Stimulated activated CD4-positive, alpha-beta T cell treated with anti-CD3 and anti-CD28 coated beads, Interleukin-4, amount 100 ng/mL, for 48 hours (primary cell): ENCODE measurements around the gene GRK4.

ENCODE experiments used
- DNase-seq, 2 donors: peaks; one replicate each; pipeline ENCODE4 v3.0.0-alpha.2; 2020; ENCODE audit warnings: low read depth in 2 of 2

The GRK4 gene

GRCh38 chr4:3070709-3071500 lies 107.5 kb downstream of the GRK4 start:
- no peak for DNase-seq

DNA sequence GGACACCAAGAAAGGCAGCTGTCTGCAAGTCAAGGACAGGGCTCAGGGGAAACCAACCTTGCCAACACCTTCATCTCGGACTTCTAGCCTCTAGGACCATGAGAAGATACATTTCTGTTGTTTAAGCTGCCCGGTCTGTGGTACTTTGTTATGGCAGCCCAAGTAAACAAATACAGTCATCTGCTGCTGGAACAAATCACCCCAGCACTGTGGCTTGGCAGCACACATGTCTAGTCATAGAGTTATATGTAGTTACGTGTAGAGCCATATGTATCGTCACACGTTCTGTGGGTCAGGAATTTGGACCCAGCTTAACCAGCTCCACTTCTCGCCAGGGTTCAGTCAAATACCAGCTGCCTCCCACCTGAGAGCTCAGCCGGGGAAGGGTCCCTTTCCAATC lies 108.4 kb downstream of the GRK4 start:
- no peak for DNase-seq

DNA sequence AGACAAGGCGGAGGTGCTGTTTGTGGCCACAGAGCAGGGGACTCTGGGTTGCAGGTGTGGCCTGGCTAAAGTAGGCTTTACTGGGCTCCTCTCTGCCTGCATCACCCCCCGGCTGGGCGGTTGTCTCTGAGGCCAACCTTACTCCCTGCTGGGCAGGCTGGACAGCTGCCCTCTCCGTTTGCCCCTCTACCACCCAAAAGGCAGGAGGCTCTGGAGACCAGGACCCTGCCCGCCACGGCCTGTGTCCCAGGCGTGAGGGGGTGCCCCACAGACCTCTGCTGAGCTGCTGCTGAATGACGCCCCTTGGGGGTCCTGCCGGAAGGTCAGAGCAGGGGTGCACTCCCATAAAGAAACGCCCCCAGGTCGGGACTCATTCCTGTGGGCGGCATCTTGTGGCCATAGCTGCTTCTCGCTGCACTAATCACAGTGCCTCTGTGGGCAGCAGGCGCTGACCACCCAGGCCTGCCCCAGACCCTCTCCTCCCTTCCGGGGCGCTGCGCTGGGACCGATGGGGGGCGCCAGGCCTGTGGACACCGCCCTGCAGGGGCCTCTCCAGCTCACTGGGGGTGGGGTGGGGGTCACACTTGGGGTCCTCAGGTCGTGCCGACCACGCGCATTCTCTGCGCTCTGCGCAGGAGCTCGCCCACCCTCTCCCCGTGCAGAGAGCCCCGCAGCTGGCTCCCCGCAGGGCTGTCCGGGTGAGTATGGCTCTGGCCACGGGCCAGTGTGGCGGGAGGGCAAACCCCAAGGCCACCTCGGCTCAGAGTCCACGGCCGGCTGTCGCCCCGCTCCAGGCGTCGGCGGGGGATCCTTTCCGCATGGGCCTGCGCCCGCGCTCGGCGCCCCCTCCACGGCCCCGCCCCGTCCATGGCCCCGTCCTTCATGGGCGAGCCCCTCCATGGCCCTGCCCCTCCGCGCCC lies 110.0 kb downstream of the GRK4 start:
- no peak for DNase-seq

GRCh38 chr4:3074078-3074845 lies 110.9 kb downstream of the GRK4 start, which contains the start of the genes HTT and HTT-AS:
Gene HTT (plus strand): TSS chr4:3074681. CDS start chr4:3074826, 145 bp downstream.
Gene HTT-AS (minus strand): TSS chr4:3074538.
- peak; percentile 97 to 100 for DNase-seq

DNA sequence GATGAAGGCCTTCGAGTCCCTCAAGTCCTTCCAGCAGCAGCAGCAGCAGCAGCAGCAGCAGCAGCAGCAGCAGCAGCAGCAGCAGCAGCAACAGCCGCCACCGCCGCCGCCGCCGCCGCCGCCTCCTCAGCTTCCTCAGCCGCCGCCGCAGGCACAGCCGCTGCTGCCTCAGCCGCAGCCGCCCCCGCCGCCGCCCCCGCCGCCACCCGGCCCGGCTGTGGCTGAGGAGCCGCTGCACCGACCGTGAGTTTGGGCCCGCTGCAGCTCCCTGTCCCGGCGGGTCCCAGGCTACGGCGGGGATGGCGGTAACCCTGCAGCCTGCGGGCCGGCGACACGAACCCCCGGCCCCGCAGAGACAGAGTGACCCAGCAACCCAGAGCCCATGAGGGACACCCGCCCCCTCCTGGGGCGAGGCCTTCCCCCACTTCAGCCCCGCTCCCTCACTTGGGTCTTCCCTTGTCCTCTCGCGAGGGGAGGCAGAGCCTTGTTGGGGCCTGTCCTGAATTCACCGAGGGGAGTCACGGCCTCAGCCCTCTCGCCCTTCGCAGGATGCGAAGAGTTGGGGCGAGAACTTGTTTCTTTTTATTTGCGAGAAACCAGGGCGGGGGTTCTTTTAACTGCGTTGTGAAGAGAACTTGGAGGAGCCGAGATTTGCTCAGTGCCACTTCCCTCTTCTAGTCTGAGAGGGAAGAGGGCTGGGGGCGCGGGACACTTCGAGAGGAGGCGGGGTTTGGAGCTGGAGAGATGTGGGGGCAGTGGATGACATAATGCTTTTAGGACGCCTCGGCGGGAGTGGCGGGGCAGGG lies 111.7 kb downstream of the GRK4 start:
- DNase-seq: peak; percentile 33 to 46

DNA sequence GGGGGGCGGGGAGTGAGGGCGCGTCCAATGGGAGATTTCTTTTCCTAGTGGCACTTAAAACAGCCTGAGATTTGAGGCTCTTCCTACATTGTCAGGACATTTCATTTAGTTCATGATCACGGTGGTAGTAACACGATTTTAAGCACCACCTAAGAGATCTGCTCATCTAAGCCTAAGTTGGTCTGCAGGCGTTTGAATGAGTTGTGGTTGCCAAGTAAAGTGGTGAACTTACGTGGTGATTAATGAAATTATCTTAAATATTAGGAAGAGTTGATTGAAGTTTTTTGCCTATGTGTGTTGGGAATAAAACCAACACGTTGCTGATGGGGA lies 112.2 kb downstream of the GRK4 start:
- DNase-seq: no peak

GRCh38 chr4:3077796-3078195 lies 114.4 kb downstream of the GRK4 start:
- DNase-seq: no peak

DNA sequence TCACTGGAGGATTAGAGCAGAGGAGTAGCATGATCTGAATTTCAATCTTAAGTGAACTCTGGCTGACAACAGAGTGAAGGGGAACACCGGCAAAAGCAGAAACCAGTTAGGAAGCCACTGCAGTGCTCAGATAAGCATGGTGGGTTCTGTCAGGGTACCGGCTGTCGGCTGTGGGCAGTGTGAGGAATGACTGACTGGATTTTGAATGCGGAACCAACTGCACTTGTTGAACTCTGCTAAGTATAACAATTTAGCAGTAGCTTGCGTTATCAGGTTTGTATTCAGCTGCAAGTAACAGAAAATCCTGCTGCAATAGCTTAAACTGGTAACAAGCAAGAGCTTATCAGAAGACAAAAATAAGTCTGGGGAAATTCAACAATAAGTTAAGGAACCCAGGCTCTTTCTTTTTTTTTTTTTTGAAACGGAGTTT lies 116.3 kb downstream of the GRK4 start:
- no peak for DNase-seq

GRCh38 chr4:3082925-3083515 lies 119.6 kb downstream of the GRK4 start:
- no peak for DNase-seq

- no peak for DNase-seq
Observed at GRCh38 chr4:3083732-3084131, 120.4 kb downstream of the GRK4 start.

GRCh38 chr4:3085948-3086670 lies 122.7 kb downstream of the GRK4 start:
- DNase-seq: no peak

DNA sequence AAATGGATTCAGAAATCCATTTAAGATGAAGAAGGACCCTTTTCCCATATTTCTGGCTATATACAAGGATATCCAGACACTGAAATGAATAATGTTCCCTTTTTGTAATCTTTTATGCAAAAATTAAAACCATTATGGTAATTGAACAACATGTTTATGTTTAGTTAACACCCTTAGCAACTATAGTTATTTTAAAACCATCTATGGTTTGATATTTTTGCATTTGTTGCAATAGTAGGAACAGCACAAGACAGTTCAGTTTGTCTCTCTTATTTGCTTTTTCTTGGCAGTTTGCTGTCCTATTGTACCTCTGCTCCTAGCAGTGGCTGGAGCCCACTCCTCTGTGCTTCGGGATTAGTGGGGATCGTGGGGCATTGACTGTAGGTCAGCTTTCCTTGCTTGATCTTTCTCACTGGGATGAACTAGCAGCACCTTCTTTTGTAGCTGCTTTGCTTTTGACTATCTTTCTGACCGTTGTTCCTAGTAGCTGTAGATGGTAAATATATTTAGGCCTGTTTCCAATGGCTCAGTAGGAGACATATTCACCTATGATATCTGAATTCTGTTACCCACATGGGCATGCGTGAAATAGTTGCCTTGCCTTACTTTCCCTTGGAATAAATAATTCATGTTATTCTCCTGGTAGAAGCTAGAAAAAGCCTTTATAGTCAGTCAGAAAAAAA lies 123.9 kb downstream of the GRK4 start:
- DNase-seq: no peak
